ENCODE measurements around the gene SLC27A1. TPM values are rescaled to one million over a fixed set of nuclear protein-coding genes. Genes with fewer than 3 reads are reported as not detected.

SLC27A1 gene
- total RNA-seq, 1 experiment from 2014 or later = 8.9 TPM

DNA sequence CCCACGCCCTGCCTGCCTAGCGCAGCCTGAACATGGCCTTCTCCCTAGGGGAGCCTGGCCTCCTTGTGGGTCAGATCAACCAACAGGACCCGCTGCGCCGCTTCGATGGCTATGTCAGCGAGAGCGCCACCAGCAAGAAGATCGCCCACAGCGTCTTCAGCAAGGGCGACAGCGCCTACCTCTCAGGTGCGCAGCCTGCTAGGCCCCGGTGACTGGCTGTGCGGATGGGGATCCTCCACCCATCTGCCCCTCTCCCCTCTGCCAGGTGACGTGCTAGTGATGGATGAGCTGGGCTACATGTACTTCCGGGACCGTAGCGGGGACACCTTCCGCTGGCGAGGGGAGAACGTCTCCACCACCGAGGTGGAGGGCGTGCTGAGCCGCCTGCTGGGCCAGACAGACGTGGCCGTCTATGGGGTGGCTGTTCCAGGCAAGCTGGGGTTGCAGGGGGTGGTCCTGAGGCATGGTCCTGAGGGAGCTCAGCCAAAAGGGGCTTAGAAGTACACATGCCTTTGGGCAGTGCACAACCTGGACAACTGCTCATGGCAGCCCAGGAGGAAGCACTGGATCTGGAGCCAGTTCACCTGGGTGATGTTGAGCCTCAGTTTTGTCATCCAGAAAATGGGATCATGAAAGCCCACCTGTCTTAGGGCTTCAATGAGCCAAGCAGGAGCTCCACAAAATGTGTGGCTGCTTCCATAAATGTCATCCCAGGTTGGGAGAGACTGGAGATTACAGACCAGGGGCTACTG is 30.3 kb downstream of the SLC27A1 start:
- CTCF ChIA-PET = no interaction called here
- no peak overlapping the region for H3K9ac ChIP-seq (ENCODE audit: low read length)

DNA sequence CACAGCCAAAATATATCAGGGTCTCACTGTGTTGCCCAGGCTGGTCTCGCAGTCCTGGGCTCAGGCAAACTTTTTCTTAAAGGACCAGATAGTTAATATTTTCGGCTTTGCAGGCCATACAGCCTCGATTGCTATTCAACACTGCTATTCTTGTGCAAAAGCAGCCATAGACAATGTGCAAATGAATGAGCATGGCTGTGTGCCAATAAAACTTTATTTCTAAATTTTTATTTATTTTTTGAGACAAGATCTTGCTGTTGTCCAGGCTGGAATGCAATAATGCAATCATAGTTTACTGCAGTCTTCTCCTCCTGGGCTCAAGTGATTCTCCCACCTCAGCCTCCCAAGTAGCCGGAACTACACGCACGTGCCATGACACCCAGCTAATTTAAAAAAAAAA is 32.9 kb downstream of the SLC27A1 start:
- Histone ChIP-seq H3K9me3 (ENCODE audit: low read length) (no peaks in the 10 kb centered on the region), H4K20me1 (ENCODE audit: low read length) (no peaks in the 10 kb centered on the region), H3K27ac (ENCODE audit: low read length) (no peak overlapping the region), H3F3A (ENCODE audit: low read length, unreplicated experiment) (no peaks in the 10 kb centered on the region), H2AFZ (ENCODE audit: low read length) (no peak overlapping the region), H3K27me3 (ENCODE audit: low read length) (no peaks in the 10 kb centered on the region), H3K79me2 (ENCODE audit: low read length) (peaks cover 6% of the 10 kb centered on the region; the same call in 1 of the 2 replicates), H3K4me1 (ENCODE audit: insufficient read depth, low read length) (peaks cover 6% of the 10 kb centered on the region), H3K4me2 (ENCODE audit: low read length) (no peak overlapping the region), H3K4me3 (ENCODE audit: low read length) (no peak overlapping the region), H3K9me2 (replicated peaks; ENCODE audit: low read length) (no peaks in the 10 kb centered on the region), H3K36me3 (ENCODE audit: low read depth, low read length) (no peaks in the 10 kb centered on the region), H3K9ac (ENCODE audit: low read length) (no peak overlapping the region)
- CTCF ChIA-PET = no interaction called here
- intact Hi-C loops (cut with micrococcal nuclease) = no loop called here
- ATAC-seq = no peak
- no peak for DNase-seq
- TF ChIP-seq, protein P1, sequence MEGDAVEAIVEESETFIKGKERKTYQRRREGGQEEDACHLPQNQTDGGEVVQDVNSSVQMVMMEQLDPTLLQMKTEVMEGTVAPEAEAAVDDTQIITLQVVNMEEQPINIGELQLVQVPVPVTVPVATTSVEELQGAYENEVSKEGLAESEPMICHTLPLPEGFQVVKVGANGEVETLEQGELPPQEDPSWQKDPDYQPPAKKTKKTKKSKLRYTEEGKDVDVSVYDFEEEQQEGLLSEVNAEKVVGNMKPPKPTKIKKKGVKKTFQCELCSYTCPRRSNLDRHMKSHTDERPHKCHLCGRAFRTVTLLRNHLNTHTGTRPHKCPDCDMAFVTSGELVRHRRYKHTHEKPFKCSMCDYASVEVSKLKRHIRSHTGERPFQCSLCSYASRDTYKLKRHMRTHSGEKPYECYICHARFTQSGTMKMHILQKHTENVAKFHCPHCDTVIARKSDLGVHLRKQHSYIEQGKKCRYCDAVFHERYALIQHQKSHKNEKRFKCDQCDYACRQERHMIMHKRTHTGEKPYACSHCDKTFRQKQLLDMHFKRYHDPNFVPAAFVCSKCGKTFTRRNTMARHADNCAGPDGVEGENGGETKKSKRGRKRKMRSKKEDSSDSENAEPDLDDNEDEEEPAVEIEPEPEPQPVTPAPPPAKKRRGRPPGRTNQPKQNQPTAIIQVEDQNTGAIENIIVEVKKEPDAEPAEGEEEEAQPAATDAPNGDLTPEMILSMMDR (conservative IDR thresholded peaks at IDR 0.05; ENCODE audit: low read depth, low read length) = no peak
- TF ChIP-seq EZH2phosphoT487 (IDR thresholded peaks at IDR 0.05; ENCODE audit: borderline replicate concordance, low read length) (no peak), EZH2 (IDR thresholded peaks at IDR 0.05; ENCODE audit: low read length, unreplicated experiment) (no peak)
- POLR2A ChIA-PET (ENCODE audit: unreplicated experiment) = no interaction called here
- no TSS peak for BruUV-seq (replicated peaks)

More for the DNA sequence above, 30.3 kb downstream of the SLC27A1 start:
- DNase-seq (no peak), ATAC-seq (no peak)
- no TSS peak for BruUV-seq (replicated peaks)
- TF ChIP-seq EZH2 (IDR thresholded peaks at IDR 0.05; ENCODE audit: low read length, unreplicated experiment) (no peak), EZH2phosphoT487 (IDR thresholded peaks at IDR 0.05; ENCODE audit: borderline replicate concordance, low read length) (no peak)
- TF ChIP-seq, protein P1 (conservative IDR thresholded peaks at IDR 0.05; ENCODE audit: low read depth, low read length) = no peak
- intact Hi-C loops (cut with micrococcal nuclease) = no loop called here
- H3K27ac ChIP-seq (ENCODE audit: low read length) = no peak overlapping the region
- H3K27me3 ChIP-seq (ENCODE audit: low read length) = no peaks in the 10 kb centered on the region
- H3K79me2 ChIP-seq (ENCODE audit: low read length) = no peaks in the 10 kb centered on the region
- no peaks in the 10 kb centered on the region for H3K9me3 ChIP-seq (ENCODE audit: low read length)
- no peak overlapping the region for H3K4me2 ChIP-seq (ENCODE audit: low read length)
- no peak overlapping the region for H3K4me3 ChIP-seq (ENCODE audit: low read length)
- H2AFZ ChIP-seq (ENCODE audit: low read length) = no peak overlapping the region
- no peaks in the 10 kb centered on the region; the same call in 1 of the 2 replicates for H3K36me3 ChIP-seq (ENCODE audit: low read depth, low read length)
- POLR2A ChIA-PET (ENCODE audit: unreplicated experiment) = no interaction called here
- no peaks in the 10 kb centered on the region for H3K9me2 ChIP-seq (replicated peaks; ENCODE audit: low read length)
- H4K20me1 ChIP-seq (ENCODE audit: low read length) = no peaks in the 10 kb centered on the region
- no peaks in the 10 kb centered on the region for H3F3A ChIP-seq (ENCODE audit: low read length, unreplicated experiment)
- no peaks in the 10 kb centered on the region for H3K4me1 ChIP-seq (ENCODE audit: insufficient read depth, low read length)

DNA sequence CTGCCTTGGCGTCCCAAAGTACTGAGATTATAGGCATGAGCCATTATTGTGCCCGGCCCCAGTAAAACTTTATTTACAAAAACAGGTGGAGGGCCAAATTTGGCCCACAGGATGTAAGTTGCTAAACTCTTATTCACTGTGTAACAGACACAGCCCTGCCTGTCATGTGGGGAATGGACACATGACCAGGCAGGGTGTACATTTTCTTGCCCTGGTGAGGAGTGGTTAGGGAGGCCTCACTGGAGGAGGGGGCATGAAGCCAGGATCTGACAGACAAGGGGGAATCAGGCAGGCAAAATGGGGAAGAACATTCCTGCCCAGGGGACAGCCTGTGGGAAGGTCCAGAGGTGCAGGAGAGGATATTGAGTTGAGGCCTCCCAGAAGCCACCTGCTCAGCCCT is 33.7 kb downstream of the SLC27A1 start:
- Histone ChIP-seq H3K79me2 (ENCODE audit: low read length) (peaks cover 12% of the 10 kb centered on the region), H3K4me2 (ENCODE audit: low read length) (no peak overlapping the region), H3K9me3 (ENCODE audit: low read length) (no peaks in the 10 kb centered on the region), H3K4me1 (ENCODE audit: insufficient read depth, low read length) (peaks cover 11% of the 10 kb centered on the region), H3K27me3 (ENCODE audit: low read length) (no peaks in the 10 kb centered on the region), H3K36me3 (ENCODE audit: low read depth, low read length) (no peaks in the 10 kb centered on the region), H3K9me2 (replicated peaks; ENCODE audit: low read length) (no peaks in the 10 kb centered on the region), H3K4me3 (ENCODE audit: low read length) (no peak overlapping the region), H4K20me1 (ENCODE audit: low read length) (no peaks in the 10 kb centered on the region), H2AFZ (ENCODE audit: low read length) (no peak overlapping the region), H3K27ac (ENCODE audit: low read length) (no peak overlapping the region), H3K9ac (ENCODE audit: low read length) (no peak overlapping the region), H3F3A (ENCODE audit: low read length, unreplicated experiment) (no peaks in the 10 kb centered on the region)
- TF ChIP-seq EZH2phosphoT487 (IDR thresholded peaks at IDR 0.05; ENCODE audit: borderline replicate concordance, low read length) (no peak), EZH2 (IDR thresholded peaks at IDR 0.05; ENCODE audit: low read length, unreplicated experiment) (no peak)
- TF ChIP-seq, protein P1 (conservative IDR thresholded peaks at IDR 0.05; ENCODE audit: low read depth, low read length) = no peak
- intact Hi-C loops (cut with micrococcal nuclease) = no loop called here
- ATAC-seq (no peak), DNase-seq (no peak)
- ChIA-PET CTCF (no interaction called here), POLR2A (ENCODE audit: unreplicated experiment) (no interaction called here)
- no TSS peak for BruUV-seq (replicated peaks)
